ENCODE data around the gene OTUB2. TPM values are rescaled to one million over a fixed set of nuclear protein-coding genes. Genes with fewer than 3 reads are reported as not detected.
A peak's percentile ranks its signal among the peaks of the same experiment; 100 is the strongest.

Gene OTUB2
- total RNA-seq, 1 donor from 2014 or later: 1.3 TPM

GRCh38 chr14:94080621-94081385, 54.7 kb downstream of the OTUB2 start, which contains the start of the genes DDX24 and IFI27L1:
TSS of gene DDX24 (minus strand) at chr14:94081202. CDS start at chr14:94079742, 1,460 bp downstream.
TSS of gene IFI27L1 (plus strand) at chr14:94081310. CDS start at chr14:94096938, 15,628 bp downstream.
- Histone ChIP-seq H3K36me3 (ENCODE audit: control insufficient read depth, insufficient read depth, low read length) (peaks cover 12% of the 10 kb centered on the region), H3K4me3 (ENCODE audit: low read depth, low read length) (peak within 1 kb of the TSS; percentile 99), H3K27me3 (ENCODE audit: control insufficient read depth, insufficient read depth, low read length) (no peaks in the 10 kb centered on the region)
- DNase-seq (ENCODE audit: low read depth) (peak; percentile 90), FAIRE-seq (no peak)
- no peak for TF ChIP-seq CTCF (IDR thresholded peaks at IDR 0.05; ENCODE audit: insufficient read depth, low read length, severe bottlenecking)

GRCh38 chr14:94081386-94081820, 55.3 kb downstream of the OTUB2 start:
- FAIRE-seq (no peak), DNase-seq (ENCODE audit: low read depth) (no peak)
- Histone ChIP-seq H3K27me3 (ENCODE audit: control insufficient read depth, insufficient read depth, low read length) (no peaks in the 10 kb centered on the region), H3K36me3 (ENCODE audit: control insufficient read depth, insufficient read depth, low read length) (peaks cover 12% of the 10 kb centered on the region), H3K4me3 (ENCODE audit: low read depth, low read length) (peak overlapping the region; percentile 99)
- TF ChIP-seq CTCF (IDR thresholded peaks at IDR 0.05; ENCODE audit: insufficient read depth, low read length, severe bottlenecking): no peak

GRCh38 chr14:94087891-94088290, 61.8 kb downstream of the OTUB2 start:
- no peak for FAIRE-seq
- no peak overlapping the region for H3K4me3 ChIP-seq (ENCODE audit: low read depth, low read length)
- H3K36me3 ChIP-seq (ENCODE audit: control insufficient read depth, insufficient read depth, low read length): no peaks in the 10 kb centered on the region
- no peak for TF ChIP-seq CTCF (IDR thresholded peaks at IDR 0.05; ENCODE audit: insufficient read depth, low read length, severe bottlenecking)
- no peak for DNase-seq (ENCODE audit: low read depth)
- H3K27me3 ChIP-seq (ENCODE audit: control insufficient read depth, insufficient read depth, low read length): no peaks in the 10 kb centered on the region

- Histone ChIP-seq H3K36me3 (ENCODE audit: control insufficient read depth, insufficient read depth, low read length) (no peaks in the 10 kb centered on the region), H3K4me3 (ENCODE audit: low read depth, low read length) (no peak overlapping the region), H3K27me3 (ENCODE audit: control insufficient read depth, insufficient read depth, low read length) (no peaks in the 10 kb centered on the region)
- no peak for TF ChIP-seq CTCF (IDR thresholded peaks at IDR 0.05; ENCODE audit: insufficient read depth, low read length, severe bottlenecking)
- FAIRE-seq (no peak), DNase-seq (ENCODE audit: low read depth) (peak; percentile 70)
These were observed 62.4 kb downstream of the OTUB2 start for GRCh38 chr14:94088516-94088915.

GRCh38 chr14:94089479-94089878, 63.3 kb downstream of the OTUB2 start:
- no peaks in the 10 kb centered on the region for H3K36me3 ChIP-seq (ENCODE audit: control insufficient read depth, insufficient read depth, low read length)
- H3K4me3 ChIP-seq (ENCODE audit: low read depth, low read length): no peak overlapping the region
- FAIRE-seq (no peak), DNase-seq (ENCODE audit: low read depth) (peak; percentile 69)
- TF ChIP-seq CTCF (IDR thresholded peaks at IDR 0.05; ENCODE audit: insufficient read depth, low read length, severe bottlenecking): no peak
- no peaks in the 10 kb centered on the region for H3K27me3 ChIP-seq (ENCODE audit: control insufficient read depth, insufficient read depth, low read length)
